ENCODE data around the gene ITM2B. TPM values are rescaled to one million over a fixed set of nuclear protein-coding genes. Genes with fewer than 3 reads are reported as not detected.

ITM2B gene
- total RNA-seq, 2 donors from 2014 or later: 396 to 450 TPM

- Mint-ChIP-seq H3K36me3 (ENCODE audit: low read depth) (peaks cover 2% of the 10 kb centered on the region), H3K27ac (no peak overlapping the region), H3K4me1 (peaks cover 27% of the 10 kb centered on the region), H3K27me3 (no peaks in the 10 kb centered on the region), H3K4me3 (no peak overlapping the region)
- ATAC-seq (no peak), DNase-seq (no peak)
- H3K9me3 ChIP-seq (ENCODE audit: control insufficient read depth, low read length, poor library complexity, severe bottlenecking): no peaks in the 10 kb centered on the region
These were observed 78.2 kb downstream of the ITM2B start for GRCh38 chr13:48311223-48311622.

- no peak overlapping the region for H3K4me3 Mint-ChIP-seq
- H3K27ac Mint-ChIP-seq: peak overlapping the region; percentile 81
- DNase-seq: no peak
These were observed 83.1 kb downstream of the ITM2B start for GRCh38 chr13:48315969-48316650.

DNA sequence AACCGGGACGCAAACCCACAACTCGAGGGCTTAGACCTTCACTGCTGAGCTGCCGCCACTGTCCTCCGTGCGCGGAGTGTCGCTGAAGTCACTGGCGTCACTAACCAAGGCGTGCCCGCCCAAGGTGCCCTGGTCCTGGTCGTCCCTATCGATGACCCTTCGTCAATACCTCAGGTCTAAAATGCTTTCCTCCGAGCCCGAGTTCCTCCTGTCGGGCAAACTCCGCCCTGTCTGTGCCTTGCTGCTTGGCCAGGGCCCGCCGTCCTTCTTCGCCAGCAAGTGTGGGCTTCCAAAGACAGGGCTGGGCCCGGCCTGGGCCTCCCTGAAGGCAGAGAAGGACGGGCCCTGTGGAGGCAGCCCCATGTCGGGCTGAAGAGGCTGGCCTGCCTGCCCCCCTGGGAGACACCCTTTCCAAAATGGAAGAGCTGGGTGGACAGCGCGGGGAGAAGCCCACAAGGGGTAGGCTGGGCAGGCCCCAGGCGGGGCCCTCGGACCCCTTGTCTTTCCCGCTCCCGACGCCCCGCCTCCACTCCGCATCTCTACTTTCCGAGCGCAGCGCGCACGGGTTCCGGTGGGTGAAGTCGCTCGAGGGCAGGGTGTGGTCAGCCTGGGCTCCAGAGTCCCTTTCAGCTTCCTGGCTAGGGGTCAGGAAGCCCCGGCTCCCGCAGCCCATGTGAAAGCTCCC, 84.0 kb downstream of the ITM2B start:
- no peaks in the 10 kb centered on the region for H3K9me3 ChIP-seq (ENCODE audit: control insufficient read depth, low read length, poor library complexity, severe bottlenecking)
- Mint-ChIP-seq H3K4me1 (peaks cover 34% of the 10 kb centered on the region), H3K36me3 (ENCODE audit: low read depth) (peaks cover 8% of the 10 kb centered on the region), H3K4me3 (peak overlapping the region; percentile 45), H3K27ac (peak overlapping the region; percentile 89), H3K27me3 (no peaks in the 10 kb centered on the region)
- DNase-seq: no peak
- no peak for ATAC-seq

More at GRCh38 chr13:48315969-48316650, 83.1 kb downstream of the ITM2B start:
- H3K9me3 ChIP-seq (ENCODE audit: control insufficient read depth, low read length, poor library complexity, severe bottlenecking): no peaks in the 10 kb centered on the region
- ATAC-seq: no peak
- Mint-ChIP-seq H3K4me1 (peaks cover 34% of the 10 kb centered on the region), H3K36me3 (ENCODE audit: low read depth) (peaks cover 8% of the 10 kb centered on the region), H3K27me3 (no peaks in the 10 kb centered on the region)

- H3K36me3 Mint-ChIP-seq (ENCODE audit: low read depth): peaks cover 8% of the 10 kb centered on the region
- H3K27me3 Mint-ChIP-seq: no peaks in the 10 kb centered on the region
- ATAC-seq (peak; percentile 9), DNase-seq (no peak)
- H3K4me3 Mint-ChIP-seq: peak overlapping the region; percentile 91
- H3K27ac Mint-ChIP-seq: peak overlapping the region; percentile 89
- H3K9me3 ChIP-seq (ENCODE audit: control insufficient read depth, low read length, poor library complexity, severe bottlenecking): no peaks in the 10 kb centered on the region
- peaks cover 29% of the 10 kb centered on the region for H3K4me1 Mint-ChIP-seq
These were observed 84.7 kb downstream of the ITM2B start for GRCh38 chr13:48317511-48318376.

DNA sequence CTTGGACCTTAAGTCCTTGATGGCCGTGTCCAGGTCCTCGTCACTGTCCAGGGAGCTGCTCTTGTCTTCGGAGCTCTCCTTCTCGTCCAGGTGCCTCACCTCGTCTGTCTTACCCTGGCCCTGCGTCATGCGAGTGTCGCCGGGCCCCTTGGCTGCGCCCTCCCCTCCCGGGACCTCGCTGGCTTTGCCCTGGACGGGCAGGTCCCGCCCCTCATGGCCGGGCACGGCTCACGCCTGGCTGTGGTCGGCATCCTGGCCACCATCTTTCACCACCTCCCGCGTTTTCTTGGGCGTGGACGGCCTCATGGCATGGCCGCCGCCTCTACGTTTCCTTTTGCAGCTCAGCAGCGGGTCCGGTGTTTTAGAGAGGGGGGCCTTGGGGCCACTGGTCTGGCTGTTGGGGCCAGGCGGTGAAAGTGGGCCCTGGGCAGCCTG, 85.4 kb downstream of the ITM2B start:
- DNase-seq: no peak
- ATAC-seq: peak; percentile 19
- Mint-ChIP-seq H3K27me3 (no peaks in the 10 kb centered on the region), H3K27ac (peak overlapping the region; percentile 89), H3K4me3 (peak overlapping the region; percentile 91), H3K36me3 (ENCODE audit: low read depth) (peaks cover 5% of the 10 kb centered on the region), H3K4me1 (peaks cover 24% of the 10 kb centered on the region)
- no peaks in the 10 kb centered on the region for H3K9me3 ChIP-seq (ENCODE audit: control insufficient read depth, low read length, poor library complexity, severe bottlenecking)

DNA sequence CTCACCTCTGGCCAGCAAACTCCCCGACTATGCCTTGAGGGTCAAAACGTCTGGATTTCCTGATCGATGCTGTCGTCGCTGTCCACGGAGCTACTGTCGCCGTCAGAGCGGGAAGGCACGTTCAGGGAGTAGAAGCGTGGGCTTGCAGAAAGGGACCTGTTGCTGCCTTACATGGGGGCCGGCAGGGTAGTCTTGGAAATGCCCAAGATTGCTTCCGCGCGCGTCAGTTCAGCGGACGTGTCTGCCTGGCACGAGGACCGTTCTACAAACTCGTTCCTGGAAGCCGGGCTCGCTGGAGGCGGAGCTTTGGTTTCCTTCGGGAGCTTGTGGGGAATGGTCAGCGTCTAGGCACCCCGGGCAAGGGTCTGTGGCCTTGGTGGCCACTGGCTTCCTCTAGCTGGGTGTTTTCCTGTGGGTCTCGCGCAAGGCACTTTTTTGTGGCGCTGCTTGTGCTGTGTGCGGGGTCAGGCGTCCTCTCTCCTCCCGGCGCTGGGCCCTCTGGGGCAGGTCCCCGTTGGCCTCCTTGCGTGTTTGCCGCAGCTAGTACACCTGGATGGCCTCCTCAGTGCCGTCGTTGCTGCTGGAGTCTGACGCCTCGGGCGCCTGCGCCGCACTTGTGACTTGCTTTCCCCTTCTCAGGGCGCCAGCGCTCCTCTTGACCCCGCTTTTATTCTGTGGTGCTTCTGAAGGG, 86.0 kb downstream of the ITM2B start:
- DNase-seq: peak in 1 of 3 donors; percentile 19
- H3K36me3 Mint-ChIP-seq (ENCODE audit: low read depth): peaks cover 5% of the 10 kb centered on the region
- H3K4me1 Mint-ChIP-seq: peaks cover 24% of the 10 kb centered on the region
- no peaks in the 10 kb centered on the region for H3K9me3 ChIP-seq (ENCODE audit: control insufficient read depth, low read length, poor library complexity, severe bottlenecking)
- no peaks in the 10 kb centered on the region for H3K27me3 Mint-ChIP-seq
- peak; percentile 52 for ATAC-seq
- peak overlapping the region; percentile 89 for H3K27ac Mint-ChIP-seq
- peak overlapping the region; percentile 91 for H3K4me3 Mint-ChIP-seq

Other genes with a start within 250 kb of the ITM2B start
- 10 to 100 TPM; 15.6 to 21.3 TPM for gene SUCLA2, start 231.9 kb upstream of the ITM2B start, total RNA-seq
- gene NUDT15, start 195.5 kb upstream of the ITM2B start, total RNA-seq: 10 to 100 TPM; 10.1 to 10.6 TPM
- gene MED4, start 138.1 kb upstream of the ITM2B start, total RNA-seq: 10 to 100 TPM; 47.4 to 62.5 TPM
- 10 to 100 TPM; 15.9 to 16.2 TPM for gene RB1, start 70.5 kb downstream of the ITM2B start, total RNA-seq
- gene LPAR6, start 179.9 kb downstream of the ITM2B start, total RNA-seq: 10 to 100 TPM; 37.2 to 48.7 TPM